ENCODE measurements around the gene SETD2. TPM values are rescaled to one million over a fixed set of nuclear protein-coding genes. Genes with fewer than 3 reads are reported as not detected.
A peak's percentile ranks its signal among the peaks of the same experiment; 100 is the strongest.
"Not testable (repeated sequence)": the region's sequence is repeated elsewhere in the genome, so short reads cannot be mapped to it uniquely, and the experiment has no call there.

SETD2 gene
- polyA plus RNA-seq, 3 donors: 3.1 to 22.4 (median 7.5) TPM

DNA sequence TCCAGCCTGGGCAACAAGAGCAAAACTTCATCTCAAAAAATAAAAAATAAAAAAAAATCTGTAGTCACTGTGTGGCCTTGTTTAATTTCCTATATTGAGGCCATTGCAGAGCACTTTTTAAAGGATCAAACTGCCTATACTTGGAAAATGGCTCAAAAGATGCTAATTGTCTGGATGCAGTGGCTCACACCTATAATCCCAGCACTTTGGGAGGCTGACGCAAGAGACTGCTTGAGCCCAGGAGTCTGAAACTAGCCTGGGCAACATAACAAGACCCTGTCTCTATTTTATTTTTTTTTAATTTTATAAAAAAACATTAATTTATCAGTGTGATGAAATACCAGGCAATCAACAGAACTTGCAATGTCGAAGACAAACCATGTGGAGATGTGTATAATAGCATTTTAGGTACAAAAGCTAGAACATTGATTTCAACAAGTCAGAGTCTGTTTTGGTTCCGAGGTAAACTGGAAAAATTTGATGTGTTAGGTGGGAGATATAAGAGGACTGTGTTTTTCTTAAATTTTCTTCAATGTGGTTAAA lies 47.0 kb upstream of the SETD2 start:
- H3K27me3 ChIP-seq (ENCODE audit: control insufficient read depth in 2 of 2, insufficient read depth in 2 of 2, low read length in 2 of 2): no peaks in the 10 kb centered on the region
- no peaks in the 10 kb centered on the region for H3K4me1 ChIP-seq (ENCODE audit: control insufficient read depth in 1 of 2, insufficient read depth in 2 of 2, low read length in 2 of 2)
- TF ChIP-seq, protein P1, sequence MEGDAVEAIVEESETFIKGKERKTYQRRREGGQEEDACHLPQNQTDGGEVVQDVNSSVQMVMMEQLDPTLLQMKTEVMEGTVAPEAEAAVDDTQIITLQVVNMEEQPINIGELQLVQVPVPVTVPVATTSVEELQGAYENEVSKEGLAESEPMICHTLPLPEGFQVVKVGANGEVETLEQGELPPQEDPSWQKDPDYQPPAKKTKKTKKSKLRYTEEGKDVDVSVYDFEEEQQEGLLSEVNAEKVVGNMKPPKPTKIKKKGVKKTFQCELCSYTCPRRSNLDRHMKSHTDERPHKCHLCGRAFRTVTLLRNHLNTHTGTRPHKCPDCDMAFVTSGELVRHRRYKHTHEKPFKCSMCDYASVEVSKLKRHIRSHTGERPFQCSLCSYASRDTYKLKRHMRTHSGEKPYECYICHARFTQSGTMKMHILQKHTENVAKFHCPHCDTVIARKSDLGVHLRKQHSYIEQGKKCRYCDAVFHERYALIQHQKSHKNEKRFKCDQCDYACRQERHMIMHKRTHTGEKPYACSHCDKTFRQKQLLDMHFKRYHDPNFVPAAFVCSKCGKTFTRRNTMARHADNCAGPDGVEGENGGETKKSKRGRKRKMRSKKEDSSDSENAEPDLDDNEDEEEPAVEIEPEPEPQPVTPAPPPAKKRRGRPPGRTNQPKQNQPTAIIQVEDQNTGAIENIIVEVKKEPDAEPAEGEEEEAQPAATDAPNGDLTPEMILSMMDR (IDR thresholded peaks at IDR 0.05): no peak
- Mint-ChIP-seq H3K36me3 (no peaks in the 10 kb centered on the region), H3K27me3 (ENCODE audit: low read depth in 3 of 3) (peaks cover 0 to 1% (median 1%) of the 10 kb centered on the region in 3 donors), H3K9me3 (no peaks in the 10 kb centered on the region), H3K4me3 (no peak overlapping the region), H3K4me1 (no peaks in the 10 kb centered on the region), H3K27ac (no peak overlapping the region)
- no peak overlapping the region for H3K4me2 ChIP-seq (replicated peaks; ENCODE audit: extremely low read depth, low read length, poor library complexity, severe bottlenecking)
- no peaks in the 10 kb centered on the region for H3K79me2 ChIP-seq (ENCODE audit: insufficient read depth, low read length)
- H2AFZ ChIP-seq (ENCODE audit: insufficient read depth, low read depth, low read length, poor library complexity, severe bottlenecking): no peak overlapping the region
- WGBS (ENCODE audit: insufficient coverage): 100% methylated on average over 1 of the region's 3 CpGs
- intact Hi-C loops (cut with micrococcal nuclease): no loop called here
- H3K9me3 ChIP-seq (replicated peaks in 1 of 2; ENCODE audit: control insufficient read depth in 1 of 2, insufficient read depth in 1 of 2, low read length in 2 of 2): no peaks in the 10 kb centered on the region
- H3K4me3 ChIP-seq (replicated peaks in 1 of 3; ENCODE audit: low read depth in 2 of 3, low read length in 3 of 3): no peak overlapping the region
- no peak for DNase-seq
- no peak overlapping the region for H3K27ac ChIP-seq (ENCODE audit: low read depth in 1 of 2, low read length in 2 of 2)
- no peaks in the 10 kb centered on the region for H4K20me1 ChIP-seq (ENCODE audit: insufficient read depth, low read length)
- no peaks in the 10 kb centered on the region for H3K36me3 ChIP-seq (replicated peaks in 1 of 2; ENCODE audit: control insufficient read depth in 1 of 2, insufficient read depth in 2 of 2, low read length in 2 of 2)
- no peak overlapping the region for H3K9ac ChIP-seq (ENCODE audit: insufficient read depth, low read length, poor library complexity, severe bottlenecking)

DNA sequence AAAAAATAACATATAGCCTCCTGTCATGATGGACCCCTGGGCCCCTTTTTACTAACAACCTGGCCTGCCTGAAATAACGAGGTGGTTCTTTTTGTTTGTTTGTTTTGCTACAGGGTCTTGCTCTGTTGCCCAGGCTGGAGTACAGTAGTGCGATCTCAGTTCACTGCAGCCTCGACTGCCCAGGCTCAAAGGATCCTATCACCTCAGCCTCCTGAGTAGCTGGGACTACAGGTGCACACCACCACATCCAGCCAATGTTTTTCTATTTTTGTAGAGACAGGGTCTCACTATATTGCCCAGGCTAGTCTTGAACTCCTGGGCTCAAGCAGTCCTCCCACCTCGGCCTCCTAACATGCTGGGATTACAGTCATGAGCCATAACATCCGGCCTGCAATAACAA lies 42.1 kb upstream of the SETD2 start:
- H3K27me3 Mint-ChIP-seq (ENCODE audit: low read depth in 3 of 3); H3K9ac ChIP-seq (ENCODE audit: insufficient read depth, low read length, poor library complexity, severe bottlenecking); H3K4me2 ChIP-seq (replicated peaks; ENCODE audit: extremely low read depth, low read length, poor library complexity, severe bottlenecking); H3K4me1 Mint-ChIP-seq; H4K20me1 ChIP-seq (ENCODE audit: insufficient read depth, low read length); intact Hi-C loops (cut with micrococcal nuclease); H3K4me3 Mint-ChIP-seq; H3K36me3 Mint-ChIP-seq; H3K4me3 ChIP-seq (replicated peaks in 1 of 3; ENCODE audit: low read depth in 2 of 3, low read length in 3 of 3); H3K9me3 ChIP-seq (replicated peaks in 1 of 2; ENCODE audit: control insufficient read depth in 1 of 2, insufficient read depth in 1 of 2, low read length in 2 of 2); H2AFZ ChIP-seq (ENCODE audit: insufficient read depth, low read depth, low read length, poor library complexity, severe bottlenecking); H3K4me1 ChIP-seq (ENCODE audit: control insufficient read depth in 1 of 2, insufficient read depth in 2 of 2, low read length in 2 of 2); H3K27ac ChIP-seq (ENCODE audit: low read depth in 1 of 2, low read length in 2 of 2); DNase-seq; H3K9me3 Mint-ChIP-seq; H3K79me2 ChIP-seq (ENCODE audit: insufficient read depth, low read length); H3K27me3 ChIP-seq (ENCODE audit: control insufficient read depth in 2 of 2, insufficient read depth in 2 of 2, low read length in 2 of 2); H3K36me3 ChIP-seq (replicated peaks in 1 of 2; ENCODE audit: control insufficient read depth in 1 of 2, insufficient read depth in 2 of 2, low read length in 2 of 2): not testable (repeated sequence)
- H3K27ac Mint-ChIP-seq: peak overlapping the region in 1 of 7 donors; percentile 12
- WGBS (ENCODE audit: insufficient coverage): 100% methylated on average over 3 of the region's 5 CpGs
